GM19035 (cell line): Measurements from ENCODE around the gene ITPRID2.
A peak's percentile ranks its signal among the peaks of the same experiment; 100 is the strongest.

ENCODE experiments used
- ATAC-seq: cut with Tn5 transposase; IDR thresholded peaks from one replicate; pipeline ENCODE4 v1.9.1; 2021; ENCODE audit not compliant: unreplicated experiment

Gene ITPRID2

GRCh38 chr2:181891258-181891965 is at the start of gene ITPRID2:
TSS of gene ITPRID2 (plus strand) at chr2:181891730. CDS start at chr2:181892067, 337 bp downstream.
- peak; percentile 90 for ATAC-seq

GRCh38 chr2:181844551-181845290 is 46.8 kb upstream of the ITPRID2 start:
- ATAC-seq: no peak

- no peak for ATAC-seq
Measured at GRCh38 chr2:181846399-181847197, 44.9 kb upstream of the ITPRID2 start.

- ATAC-seq: no peak
Measured at GRCh38 chr2:181847198-181847556, 44.4 kb upstream of the ITPRID2 start.

- no peak for ATAC-seq
Measured at GRCh38 chr2:181847702-181848101, 43.8 kb upstream of the ITPRID2 start.

GRCh38 chr2:181848261-181848886 is 43.2 kb upstream of the ITPRID2 start:
- ATAC-seq: no peak

GRCh38 chr2:181849601-181850000 is 41.9 kb upstream of the ITPRID2 start:
- ATAC-seq: no peak

- ATAC-seq: no peak
Measured at GRCh38 chr2:181850936-181851560, 40.5 kb upstream of the ITPRID2 start.

GRCh38 chr2:181851726-181852125 is 39.8 kb upstream of the ITPRID2 start:
- ATAC-seq: no peak

GRCh38 chr2:181853696-181854095 is 37.8 kb upstream of the ITPRID2 start:
- ATAC-seq: no peak

GRCh38 chr2:181857483-181857882 is 34.0 kb upstream of the ITPRID2 start:
- no peak for ATAC-seq

GRCh38 chr2:181858600-181858999 is 32.9 kb upstream of the ITPRID2 start:
- ATAC-seq: no peak

GRCh38 chr2:181859123-181859522 is 32.4 kb upstream of the ITPRID2 start:
- no peak for ATAC-seq

GRCh38 chr2:181859803-181860202 is 31.7 kb upstream of the ITPRID2 start:
- ATAC-seq: no peak

- no peak for ATAC-seq
Measured at GRCh38 chr2:181861379-181861778, 30.2 kb upstream of the ITPRID2 start.

- ATAC-seq: no peak
Measured at GRCh38 chr2:181862583-181863281, 28.8 kb upstream of the ITPRID2 start.

- no peak for ATAC-seq
Measured at GRCh38 chr2:181872178-181872577, 19.4 kb upstream of the ITPRID2 start.

- no peak for ATAC-seq
Measured at GRCh38 chr2:181876614-181877063, 14.9 kb upstream of the ITPRID2 start.

GRCh38 chr2:181877181-181877664 is 14.3 kb upstream of the ITPRID2 start:
- ATAC-seq: no peak

- ATAC-seq: no peak
Measured at GRCh38 chr2:181878448-181878847, 13.1 kb upstream of the ITPRID2 start.
